ENCODE results near the gene ADGRG3.

Gene ADGRG3

GRCh38 chr16:57646388-57647039 is 21.6 kb upstream of the ADGRG3 start:
- DNase-seq = peak; percentile 50

- DNase-seq = no peak
These were observed 20.8 kb upstream of the ADGRG3 start for GRCh38 chr16:57647136-57647875.

GRCh38 chr16:57648125-57648524 is 20.0 kb upstream of the ADGRG3 start:
- peak; percentile 20 for DNase-seq

- peak; percentile 88 for DNase-seq
These were observed 19.3 kb upstream of the ADGRG3 start for GRCh38 chr16:57648581-57649442.

GRCh38 chr16:57649443-57649751 is 18.7 kb upstream of the ADGRG3 start:
- no peak for DNase-seq

GRCh38 chr16:57649846-57650245 is 18.3 kb upstream of the ADGRG3 start:
- no peak for DNase-seq

GRCh38 chr16:57651344-57652333 is 16.5 kb upstream of the ADGRG3 start:
- DNase-seq = peak; percentile 56

GRCh38 chr16:57652695-57653471 is 15.2 kb upstream of the ADGRG3 start:
- DNase-seq = no peak

- DNase-seq = no peak
These were observed 14.2 kb upstream of the ADGRG3 start for GRCh38 chr16:57653936-57654335.

- DNase-seq = no peak
These were observed 11.7 kb upstream of the ADGRG3 start for GRCh38 chr16:57656342-57656955.

GRCh38 chr16:57657228-57657627 is 10.9 kb upstream of the ADGRG3 start:
- no peak for DNase-seq

GRCh38 chr16:57658130-57658877 is 9.8 kb upstream of the ADGRG3 start:
- DNase-seq = no peak

- no peak for DNase-seq
These were observed 9.0 kb upstream of the ADGRG3 start for GRCh38 chr16:57658878-57659674.

GRCh38 chr16:57660715-57661463 is 7.2 kb upstream of the ADGRG3 start:
- no peak for DNase-seq

- no peak for DNase-seq
These were observed 6.6 kb upstream of the ADGRG3 start for GRCh38 chr16:57661510-57661909.

- DNase-seq = no peak
These were observed 5.9 kb upstream of the ADGRG3 start for GRCh38 chr16:57661936-57662906.

GRCh38 chr16:57663436-57663835 is 4.7 kb upstream of the ADGRG3 start:
- DNase-seq = no peak
